CD4-positive, alpha-beta T cell (primary cell): ENCODE measurements around the gene GNAQ. TPM values are rescaled to one million over a fixed set of nuclear protein-coding genes. Genes with fewer than 3 reads are reported as not detected.

ENCODE experiments used
- ATAC-seq: fragments of 200-7000 bp; cut with Tn5 transposase; one replicate; pipeline ENCODE4 v1.10.0; 2022; ENCODE audit warnings: mild to moderate bottlenecking; ENCODE audit not compliant: poor library complexity
- CTCF ChIA-PET: fragments of 350-600 bp; sonication (Branson Sonifier 250); formaldehyde crosslinking; loops from one replicate; lab custom pipeline; 2021; ENCODE audit warnings: antibody characterized with exemption, inconsistent platforms; lab: Charles Lee
- POLR2A ChIA-PET: fragments of 350-600 bp; sonication (Branson Sonifier 250); formaldehyde crosslinking; loops from one replicate; lab custom pipeline; 2021; ENCODE audit warnings: antibody characterized with exemption, inconsistent platforms; lab: Charles Lee
- DNase-seq, 14 experiments: peaks; one replicate each; pipeline ENCODE4 v3.0.0-alpha.2; 2013 to 2020; ENCODE audit warnings: mixed read lengths in 2 of 14
- H3K27ac ChIP-seq, 2 donors: one replicate each; pipeline versions ENCODE4 v1.5.1 to v1.7.0; 2013; ENCODE audit warnings: low read length in 2 of 2, low read depth in 1 of 2, mild to moderate bottlenecking in 1 of 2
- H3K27me3 ChIP-seq, 2 experiments: 1 replicate in 1 of 2; 2 replicates in 1 of 2; pipeline versions ENCODE4 v1.6.1 to v1.7.0; 2013; ENCODE audit warnings: low read length in 2 of 2, control low read depth in 1 of 2, mild to moderate bottlenecking in 1 of 2, moderate library complexity in 1 of 2; ENCODE audit not compliant: insufficient read depth in 2 of 2, control insufficient read depth in 1 of 2
- H3K36me3 ChIP-seq: one replicate; pipeline ENCODE4 v1.6.1; 2013; ENCODE audit warnings: low read length, control low read depth; ENCODE audit not compliant: insufficient read depth
- H3K4me1 ChIP-seq: one replicate; pipeline ENCODE4 v1.6.1; 2013; ENCODE audit warnings: low read length, control low read depth; ENCODE audit not compliant: insufficient read depth
- H3K4me3 ChIP-seq: one replicate; pipeline ENCODE4 v1.5.1; 2013; ENCODE audit warnings: mild to moderate bottlenecking, low read length, moderate library complexity
- H3K9me3 ChIP-seq, 2 experiments: 1 replicate in 1 of 2; 2 replicates in 1 of 2; pipeline versions ENCODE4 v1.6.1 to v1.7.0; 2013; ENCODE audit warnings: low read length in 2 of 2, mild to moderate bottlenecking in 2 of 2, control low read depth in 1 of 2, moderate library complexity in 1 of 2; ENCODE audit not compliant: control insufficient read depth in 1 of 2, insufficient read depth in 1 of 2
- H3K27ac Mint-ChIP-seq: one replicate; pipeline ENCODE4 v1.8.0; 2020; ENCODE audit warnings: mixed read lengths
- H3K27me3 Mint-ChIP-seq: one replicate; pipeline ENCODE4 v1.8.0; 2021; ENCODE audit warnings: mixed read lengths
- H3K36me3 Mint-ChIP-seq: one replicate; pipeline ENCODE4 v1.8.0; 2021; ENCODE audit warnings: low read depth, mixed read lengths
- H3K4me1 Mint-ChIP-seq: one replicate; pipeline ENCODE4 v1.8.0; 2021; ENCODE audit warnings: low read depth, mixed read lengths
- H3K4me3 Mint-ChIP-seq: one replicate; pipeline ENCODE4 v1.8.0; 2020; ENCODE audit warnings: mild to moderate bottlenecking, mixed read lengths
- H3K9me3 Mint-ChIP-seq: one replicate; pipeline ENCODE4 v1.8.0; 2020; ENCODE audit warnings: mixed read lengths
- CTCF ChIP-seq: fragments of 200-600 bp; IDR thresholded peaks from one replicate; pipeline ENCODE4 v1.8.0; 2022; ENCODE audit warnings: antibody characterized with exemption, mild to moderate bottlenecking
- intact Hi-C, 2 experiments: fragments of 100-400 bp; cut with DNase I in 1 of 2; cut with micrococcal nuclease in 1 of 2; formaldehyde crosslinking; loops; one replicate each; pipeline versions ENCODE4 v1.15.1 to v1.9.0; 2023 to 2025; cut with DNase I, micrococcal nuclease
- total RNA-seq, 174 experiments: library from RNA in 2 of 174; stranded (reverse) in 2 of 174; gene quantifications; one replicate each; pipeline ENCODE4 v1.2.3 and lab custom pipeline; 2021 to 2026

Gene GNAQ
- total RNA-seq, 2 experiments from 2014 or later = 55.5 to 55.9 TPM

- H3K4me3 Mint-ChIP-seq = peak overlapping the region; percentile 74
- Histone ChIP-seq H3K27ac (peak overlapping the region; percentile 17 to 75), H3K9me3 (no peaks in the 10 kb centered on the region), H3K4me3 (no peak overlapping the region), H3K36me3 (no peaks in the 10 kb centered on the region), H3K27me3 (no peaks in the 10 kb centered on the region), H3K4me1 (peaks cover 32% of the 10 kb centered on the region)
- TF ChIP-seq CTCF = no peak
- H3K36me3 Mint-ChIP-seq = no peaks in the 10 kb centered on the region
- no peaks in the 10 kb centered on the region for H3K27me3 Mint-ChIP-seq
- peaks cover 2% of the 10 kb centered on the region for H3K9me3 Mint-ChIP-seq
- POLR2A ChIA-PET = interaction anchor here (1.2 to 1.9 kb wide), 5 partner anchors 20 to 137 kb away, joined by 4 to 10 read pairs (median 5); no protein-coding TSS in a partner anchor
- intact Hi-C loops = no loop called here
- H3K4me1 Mint-ChIP-seq = peaks cover 53% of the 10 kb centered on the region
- CTCF ChIA-PET = interaction anchor here (1.5 kb wide), 1 partner anchor 38 kb away, joined by 5 read pairs; no protein-coding TSS in a partner anchor
- DNase-seq = peak in 4 of 14 experiments; percentile 11 to 32 (median 16)
- no peak for ATAC-seq
- peak overlapping the region; percentile 73 for H3K27ac Mint-ChIP-seq
Measured at GRCh38 chr9:78073722-78074121, 42.1 kb upstream of the GNAQ start.

- peak overlapping the region in 1 of 2 donors; percentile 18 for H3K27ac ChIP-seq
- no peaks in the 10 kb centered on the region for H3K9me3 ChIP-seq
- H3K27me3 ChIP-seq = no peaks in the 10 kb centered on the region
- peaks cover 2% of the 10 kb centered on the region for H3K9me3 Mint-ChIP-seq
- no peaks in the 10 kb centered on the region for H3K27me3 Mint-ChIP-seq
- intact Hi-C loops = no loop called here
- H3K36me3 ChIP-seq = no peaks in the 10 kb centered on the region
- ChIA-PET POLR2A (interaction anchor here (1.0 to 1.2 kb wide), 3 partner anchors 31 to 95 kb away, joined by 3 read pairs; no protein-coding TSS in a partner anchor), CTCF (interaction anchor here (0.5 to 1.5 kb wide), 2 partner anchors 37 to 171 kb away, joined by 3 to 5 read pairs; no protein-coding TSS in a partner anchor)
- no peaks in the 10 kb centered on the region for H3K36me3 Mint-ChIP-seq
- peaks cover 58% of the 10 kb centered on the region for H3K4me1 Mint-ChIP-seq
- ATAC-seq = no peak
- peak overlapping the region; percentile 73 for H3K27ac Mint-ChIP-seq
- H3K4me1 ChIP-seq = peaks cover 32% of the 10 kb centered on the region
- DNase-seq = no peak
- no peak overlapping the region for H3K4me3 Mint-ChIP-seq
- no peak overlapping the region for H3K4me3 ChIP-seq
- TF ChIP-seq CTCF = no peak
Measured at GRCh38 chr9:78072586-78073199, 41.1 kb upstream of the GNAQ start.

- intact Hi-C loops = no loop called here
- ChIA-PET CTCF (no interaction called here), POLR2A (no interaction called here)
- H3K9me3 ChIP-seq = no peaks in the 10 kb centered on the region
- no peaks in the 10 kb centered on the region for H3K27me3 ChIP-seq
- Mint-ChIP-seq H3K27me3 (no peaks in the 10 kb centered on the region), H3K9me3 (peaks cover 7% of the 10 kb centered on the region), H3K27ac (no peak overlapping the region), H3K4me1 (peaks cover 48% of the 10 kb centered on the region), H3K4me3 (no peak overlapping the region), H3K36me3 (no peaks in the 10 kb centered on the region)
- H3K4me1 ChIP-seq = peaks cover 28% of the 10 kb centered on the region
- TF ChIP-seq CTCF = no peak
- ATAC-seq = no peak
- H3K4me3 ChIP-seq = no peak overlapping the region
- DNase-seq = no peak
- H3K36me3 ChIP-seq = no peaks in the 10 kb centered on the region
- no peak overlapping the region for H3K27ac ChIP-seq
Measured at GRCh38 chr9:78070521-78070920, 38.9 kb upstream of the GNAQ start.
